Activated CD4-positive, CD25-positive, alpha-beta regulatory T cell (primary cell): ENCODE results near the gene UBXN4.
"Not testable (repeated sequence)": the region's sequence is repeated elsewhere in the genome, so short reads cannot be mapped to it uniquely, and the experiment has no call there.

ENCODE experiments used
- DNase-seq, 4 experiments: peaks; one replicate each; lab custom pipeline; 2025; lab: John Stamatoyannopoulos, UW

Gene UBXN4

GRCh38 chr2:135762530-135762929 lies 20.9 kb downstream of the UBXN4 start:
- no peak for DNase-seq

- no peak for DNase-seq
Measured at GRCh38 chr2:135768863-135769262, 27.2 kb downstream of the UBXN4 start.

- DNase-seq, result no peak
Measured at GRCh38 chr2:135773319-135773718, 31.7 kb downstream of the UBXN4 start.

- DNase-seq, result no peak
Measured at GRCh38 chr2:135773917-135774316, 32.3 kb downstream of the UBXN4 start.

GRCh38 chr2:135775420-135775819 lies 33.8 kb downstream of the UBXN4 start:
- no peak for DNase-seq

GRCh38 chr2:135776367-135776766 lies 34.7 kb downstream of the UBXN4 start:
- no peak for DNase-seq

- DNase-seq, result no peak
Measured at GRCh38 chr2:135782231-135782630, 40.6 kb downstream of the UBXN4 start.

- no peak for DNase-seq
Measured at GRCh38 chr2:135783439-135783838, 41.8 kb downstream of the UBXN4 start.

GRCh38 chr2:135785032-135785431 lies 43.4 kb downstream of the UBXN4 start:
- no peak for DNase-seq

- no peak for DNase-seq
Measured at GRCh38 chr2:135786823-135787222, 45.2 kb downstream of the UBXN4 start.

GRCh38 chr2:135790423-135790822 lies 48.8 kb downstream of the UBXN4 start:
- no peak for DNase-seq

GRCh38 chr2:135791418-135792190 lies 49.9 kb downstream of the UBXN4 start:
- DNase-seq, result no peak

- DNase-seq, result no peak
Measured at GRCh38 chr2:135792401-135793150, 50.9 kb downstream of the UBXN4 start.

GRCh38 chr2:135795641-135796040 lies 54.0 kb downstream of the UBXN4 start:
- DNase-seq, result not testable (repeated sequence)

- no peak for DNase-seq
Measured at GRCh38 chr2:135796606-135797005, 55.0 kb downstream of the UBXN4 start.

- peak; percentile 47 to 65 (median 52) for DNase-seq
Measured at GRCh38 chr2:135797497-135798274, 56.0 kb downstream of the UBXN4 start.

GRCh38 chr2:135798275-135798705 lies 56.6 kb downstream of the UBXN4 start:
- no peak for DNase-seq

GRCh38 chr2:135798762-135799161 lies 57.1 kb downstream of the UBXN4 start:
- no peak for DNase-seq

GRCh38 chr2:135799738-135800137 lies 58.1 kb downstream of the UBXN4 start:
- DNase-seq, result no peak

- no peak for DNase-seq
Measured at GRCh38 chr2:135800513-135801460, 59.1 kb downstream of the UBXN4 start.

GRCh38 chr2:135802350-135802749 lies 60.7 kb downstream of the UBXN4 start:
- no peak for DNase-seq
